Transverse colon (tissue), 4 donors: ENCODE data around the gene CBL. TPM values are rescaled to one million over a fixed set of nuclear protein-coding genes. Genes with fewer than 3 reads are reported as not detected.

Source experiments
- DNase-seq: peaks from one replicate; pipeline ENCODE4 v3.0.0-alpha.2; 2019
- H3K27ac ChIP-seq, 4 donors: fragments of 200-600 bp; sonication (generic); 2 replicates each; pipeline ENCODE4 v1.5.1; 2016 to 2018; ENCODE audit warnings: inconsistent platforms in 4 of 4
- H3K27me3 ChIP-seq: fragments of 200-600 bp; sonication (generic); 2 replicates; pipeline ENCODE4 v1.5.1; 2017; ENCODE audit warnings: inconsistent platforms
- H3K36me3 ChIP-seq, 4 donors: fragments of 200-600 bp; sonication (generic); 2 replicates each; pipeline ENCODE4 v1.5.1; 2017 to 2019; ENCODE audit warnings: inconsistent platforms in 4 of 4
- H3K4me1 ChIP-seq, 4 donors: fragments of 200-600 bp; sonication (generic); 2 replicates each; pipeline ENCODE4 v1.5.1; 2017 to 2020; ENCODE audit warnings: inconsistent platforms in 4 of 4
- H3K4me3 ChIP-seq, 4 donors: fragments of 200-600 bp; sonication (generic); 1 replicate in 1 of 4; 2 replicates in 3 of 4; pipeline versions ENCODE4 v1.5.1 to v1.6.1; 2017 to 2019; ENCODE audit warnings: inconsistent platforms in 4 of 4
- H3K9me3 ChIP-seq, 2 donors: fragments of 200-600 bp; sonication (generic); 2 replicates each; pipeline ENCODE4 v1.5.1; 2017 to 2019; ENCODE audit warnings: inconsistent platforms in 2 of 2
- CTCF ChIP-seq, 5 experiments: fragments of 200-600 bp in 3 of 5; fragments of 450-650 bp in 2 of 5; sonication (generic) in 3 of 5; IDR thresholded peaks; 1 replicate in 2 of 5; 2 replicates in 3 of 5; pipeline ENCODE4 v1.5.1; 2016 to 2017; ENCODE audit warnings: antibody characterized with exemption in 5 of 5, inconsistent platforms in 3 of 5, mild to moderate bottlenecking in 2 of 5, moderate library complexity in 1 of 5
- EP300 ChIP-seq: sonication (generic); formaldehyde crosslinking; IDR thresholded peaks from one replicate; pipeline ENCODE4 v1.6.1; 2017; ENCODE audit warnings: antibody characterized with exemption, low read depth
- POLR2A ChIP-seq: fragments of 450-650 bp; IDR thresholded peaks from one replicate; pipeline ENCODE4 v1.6.1; 2016; ENCODE audit warnings: antibody characterized with exemption, mild to moderate bottlenecking, moderate library complexity
- POLR2AphosphoS5 ChIP-seq, 3 donors: sonication (generic); formaldehyde crosslinking; IDR thresholded peaks; one replicate each; pipeline ENCODE4 v1.6.1; 2016; ENCODE audit warnings: antibody characterized with exemption in 3 of 3
- WGBS, 2 donors: methylation state at CpG; one replicate each; pipeline ENCODE4 v1.1.5; 2018; ENCODE audit warnings: low coverage in 1 of 2; 5-methylcytosine and 5-hydroxymethylcytosine counted together
- in situ Hi-C, 4 donors: fragments of 200-750 bp; cut with MboI; loops; one replicate each; pipeline versions ENCODE4 v1.15.0 to v1.15.1; 2017; ENCODE audit warnings: low sequenced_read_pairs in 3 of 4, low pct_ligation_motif_present in 1 of 4, low pct_unique_long_range_greater_than_20kb in 1 of 4
- intact Hi-C: fragments of 100-400 bp; cut with DNase I; formaldehyde crosslinking; loops from one replicate; pipeline ENCODE4 v1.15.1; 2023; ENCODE audit warnings: low total_unique reads
- total RNA-seq, 4 donors: library from RNA; depleted of rRNA; stranded (reverse); fragments of >200 nt; gene quantifications; one replicate each; pipeline ENCODE4 v1.1.0, GENCODE V29; 2016

CBL gene
- total RNA-seq, 4 donors from 2014 or later, result 6.8 to 18.7 (median 12.4) TPM

GRCh38 chr11:119266063-119266462 is 59.9 kb downstream of the CBL start:
- no peaks in the 10 kb centered on the region for H3K36me3 ChIP-seq
- H3K27ac ChIP-seq, result no peak overlapping the region
- 77 to 84% methylated on average over 3 of the region's 3 CpGs for WGBS, 2 donors
- TF ChIP-seq EP300 (no peak), POLR2A (no peak), CTCF (IDR thresholded peaks at IDR 0.05) (no peak), POLR2AphosphoS5 (IDR thresholded peaks at IDR 0.05) (no peak)
- H3K4me1 ChIP-seq, result peaks cover 2 to 42% (median 5%) of the 10 kb centered on the region in 4 donors
- no peaks in the 10 kb centered on the region for H3K9me3 ChIP-seq
- intact Hi-C loops, result no loop called here
- no peak overlapping the region for H3K4me3 ChIP-seq
- DNase-seq, result no peak
- no peaks in the 10 kb centered on the region for H3K27me3 ChIP-seq
- in situ Hi-C loops, result no loop called here

- no peak overlapping the region for H3K27ac ChIP-seq
- H3K9me3 ChIP-seq, result no peaks in the 10 kb centered on the region
- no peaks in the 10 kb centered on the region for H3K27me3 ChIP-seq
- TF ChIP-seq POLR2A (no peak), CTCF (IDR thresholded peaks at IDR 0.05) (no peak), POLR2AphosphoS5 (IDR thresholded peaks at IDR 0.05) (no peak), EP300 (no peak)
- no peak overlapping the region for H3K4me3 ChIP-seq
- 72 to 89% methylated on average over 7 of the region's 7 CpGs for WGBS, 2 donors
- no peak for DNase-seq
- peaks cover 0 to 3% (median 0%) of the 10 kb centered on the region in 4 donors for H3K36me3 ChIP-seq
- in situ Hi-C loops, result no loop called here
- H3K4me1 ChIP-seq, result peaks cover 2 to 42% (median 5%) of the 10 kb centered on the region in 4 donors
- intact Hi-C loops, result no loop called here
Measured at GRCh38 chr11:119266517-119267255, 60.5 kb downstream of the CBL start.

GRCh38 chr11:119267645-119268044 is 61.5 kb downstream of the CBL start:
- Histone ChIP-seq H3K27me3 (no peaks in the 10 kb centered on the region), H3K4me1 (peaks cover under 1 to 34% (median 5%) of the 10 kb centered on the region in 4 donors), H3K36me3 (peaks cover 0 to 11% (median 0%) of the 10 kb centered on the region in 4 donors), H3K4me3 (no peak overlapping the region), H3K9me3 (no peaks in the 10 kb centered on the region), H3K27ac (no peak overlapping the region)
- 74% methylated on average over 5 of the region's 5 CpGs for WGBS, 2 donors
- DNase-seq, result no peak
- in situ Hi-C loops (no loop called here), intact Hi-C loops (no loop called here)
- TF ChIP-seq CTCF (IDR thresholded peaks at IDR 0.05) (no peak), POLR2AphosphoS5 (IDR thresholded peaks at IDR 0.05) (no peak), EP300 (no peak), POLR2A (no peak)

- Histone ChIP-seq H3K36me3 (peaks cover 0 to 45% (median 21%) of the 10 kb centered on the region in 4 donors), H3K4me1 (no peaks in the 10 kb centered on the region), H3K27ac (no peak overlapping the region), H3K9me3 (no peaks in the 10 kb centered on the region), H3K27me3 (no peaks in the 10 kb centered on the region), H3K4me3 (no peak overlapping the region)
- TF ChIP-seq EP300, result no peak
- TF ChIP-seq POLR2AphosphoS5 (IDR thresholded peaks at IDR 0.05), result no peak
- no peak for TF ChIP-seq POLR2A
- no peak for TF ChIP-seq CTCF (IDR thresholded peaks at IDR 0.05)
- WGBS, 2 donors, result 92 to 93% methylated on average over 6 of the region's 6 CpGs
- intact Hi-C loops, result no loop called here
- in situ Hi-C loops, result no loop called here
- DNase-seq, result no peak
Measured at GRCh38 chr11:119273721-119274120, 67.6 kb downstream of the CBL start.
